Activated CD4-positive, alpha-beta T cell treated with anti-CD3 and anti-CD28 coated beads, Interleukin-2, amount 50 U/mL, for 24 hours (primary cell): ENCODE data around the gene ARPP21.

Source experiments
- DNase-seq, 2 donors: peaks; one replicate each; pipeline ENCODE4 v3.0.0-alpha.2; 2020; ENCODE audit warnings: low read depth in 1 of 2, low spot score in 1 of 2

Gene ARPP21

DNA sequence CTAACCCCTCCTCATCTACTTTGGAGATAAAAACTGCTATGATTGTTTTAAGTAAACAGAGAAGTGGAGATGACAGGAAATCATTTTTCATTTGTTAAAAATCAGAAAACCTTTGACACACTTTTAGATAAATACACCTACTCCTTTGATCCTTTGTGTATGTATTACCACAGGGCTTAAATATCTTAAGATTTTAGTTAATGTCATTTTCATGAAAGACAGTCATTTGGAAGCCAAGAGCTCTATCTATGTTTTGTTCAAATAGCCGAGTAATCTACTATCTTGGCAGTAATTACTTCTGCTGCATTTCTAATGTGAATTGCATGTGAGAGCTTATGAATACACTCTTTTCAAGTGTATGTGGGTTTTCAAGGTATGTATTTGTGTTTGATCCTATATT, 2.0 kb downstream of the ARPP21 start:
- no peak for DNase-seq

DNA sequence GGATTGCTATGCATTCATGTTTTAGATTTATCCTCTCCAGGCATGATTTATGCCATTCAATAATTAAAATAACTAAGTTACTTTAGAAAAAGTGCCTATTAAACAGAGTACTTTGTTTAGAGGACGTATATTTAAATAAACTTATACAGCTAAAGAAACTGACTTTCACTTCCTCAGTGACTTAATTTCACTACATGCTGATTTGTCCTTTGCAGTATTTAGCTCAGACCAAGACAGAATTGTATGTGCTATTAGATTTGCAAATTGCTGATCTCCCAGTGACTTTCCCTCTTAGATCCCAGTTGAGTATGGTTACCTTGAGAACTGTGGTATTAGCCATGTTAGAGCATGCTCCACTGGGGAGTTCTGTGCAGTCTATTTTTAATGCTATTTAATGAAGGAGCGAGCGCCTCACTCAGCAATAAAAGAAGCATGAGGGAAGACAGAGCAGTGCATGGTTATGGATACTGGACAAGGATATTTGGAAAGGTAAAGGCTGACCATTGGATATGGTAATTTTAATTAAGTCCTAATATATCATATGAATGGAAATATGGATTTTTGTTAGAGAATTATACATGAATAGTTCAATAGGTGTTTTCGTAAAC, 2.7 kb downstream of the ARPP21 start:
- DNase-seq = no peak

- DNase-seq = no peak
These were observed 4.2 kb downstream of the ARPP21 start for GRCh38 chr3:35643495-35643894.

DNA sequence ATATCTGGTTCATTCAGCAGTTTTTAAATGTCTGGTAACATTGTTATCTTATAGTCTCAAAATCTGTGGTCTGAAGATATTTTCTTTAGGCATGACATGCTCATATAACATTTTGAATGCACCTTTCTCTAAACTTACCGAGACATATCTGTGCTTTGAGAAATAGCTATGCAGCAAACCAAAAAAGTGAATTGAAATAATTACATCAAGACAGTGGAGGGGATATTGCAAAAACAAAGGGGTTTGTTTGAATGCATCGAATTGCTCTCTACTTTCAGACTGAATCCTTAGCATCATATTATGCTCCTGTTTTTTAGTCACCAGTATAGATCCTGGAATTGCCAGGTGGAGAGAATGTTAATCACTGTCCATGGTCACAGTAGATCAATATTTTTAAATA, 5.1 kb downstream of the ARPP21 start:
- no peak for DNase-seq

DNA sequence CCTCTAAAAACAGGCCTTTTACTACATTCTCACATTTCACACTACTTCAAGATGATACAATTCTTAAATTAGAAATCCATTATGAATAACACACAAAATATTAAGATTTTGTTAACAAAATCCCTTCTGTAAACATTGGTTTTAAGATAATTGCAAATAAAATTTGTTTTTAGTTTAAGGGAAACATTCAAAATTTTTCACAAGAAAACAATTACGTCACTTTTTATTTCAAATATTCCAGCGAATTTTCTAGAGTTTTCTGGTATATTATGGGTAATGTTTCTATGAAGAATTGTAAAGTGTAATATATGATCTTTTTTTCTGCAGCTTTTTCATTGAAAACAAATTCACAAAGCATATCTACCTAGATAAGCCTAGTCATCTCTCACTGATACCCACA, 5.9 kb downstream of the ARPP21 start:
- DNase-seq = no peak

DNA sequence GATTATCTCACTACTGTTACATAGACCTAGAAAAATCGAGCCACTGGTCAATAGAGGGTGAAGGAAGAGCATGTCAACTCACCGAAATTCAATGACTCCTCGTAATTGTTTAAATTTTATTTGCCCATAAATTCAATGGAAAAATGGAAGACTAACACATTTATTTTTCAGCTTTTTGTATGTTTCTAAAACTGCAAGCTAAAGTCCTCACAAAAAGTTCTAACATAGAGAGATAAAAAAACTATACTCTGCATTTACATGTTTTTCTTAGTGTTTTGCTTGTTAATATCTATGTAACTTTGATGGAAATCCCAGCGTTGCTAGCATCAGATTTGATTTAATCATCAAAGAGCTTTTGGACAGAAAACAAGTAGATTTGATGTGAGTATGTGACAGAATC, 6.8 kb downstream of the ARPP21 start:
- DNase-seq = no peak

GRCh38 chr3:35647461-35647860, 8.1 kb downstream of the ARPP21 start:
- no peak for DNase-seq

- no peak for DNase-seq
These were observed 9.0 kb downstream of the ARPP21 start for GRCh38 chr3:35648347-35648746.

DNA sequence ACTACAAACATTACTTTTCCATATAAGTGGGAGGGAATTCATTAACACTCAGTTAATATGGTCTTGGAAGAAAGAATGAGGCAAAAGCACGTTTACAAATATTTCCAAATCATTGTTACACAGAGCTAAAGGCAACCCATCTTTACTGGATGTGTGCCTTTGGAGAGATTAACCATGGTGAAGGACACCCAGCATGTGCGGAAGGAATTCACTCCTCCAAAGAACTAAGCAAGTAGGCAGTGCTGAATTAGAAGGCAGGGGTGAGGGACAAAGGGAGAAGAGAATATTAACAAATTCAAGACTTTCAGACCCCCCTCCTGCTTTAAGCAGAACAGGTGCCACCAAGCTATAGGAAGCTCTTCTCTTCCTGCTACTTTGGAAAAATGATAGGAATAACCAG, 10.1 kb downstream of the ARPP21 start:
- no peak for DNase-seq

- no peak for DNase-seq
These were observed 12.1 kb downstream of the ARPP21 start for GRCh38 chr3:35651426-35651825.

DNA sequence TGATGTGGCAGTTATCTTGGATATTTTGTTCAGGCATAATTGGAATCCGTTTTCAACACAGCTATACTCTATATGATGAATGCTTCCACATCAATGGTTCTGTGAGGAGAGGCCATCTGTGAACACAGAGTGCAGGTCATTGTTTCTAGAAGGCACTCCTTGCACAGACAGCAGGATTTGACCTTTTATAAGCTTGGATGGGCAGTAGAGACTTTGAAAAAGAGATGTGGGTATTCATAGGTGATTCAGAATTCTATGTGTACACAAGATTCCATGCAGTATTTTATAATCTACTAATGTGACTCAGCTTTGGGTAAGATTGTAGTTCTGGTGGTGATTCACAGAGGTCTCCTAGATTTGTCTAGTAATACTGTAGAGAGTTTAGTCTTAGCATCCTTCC, 12.5 kb downstream of the ARPP21 start:
- no peak for DNase-seq

- DNase-seq = no peak
These were observed 14.0 kb downstream of the ARPP21 start for GRCh38 chr3:35653347-35653746.

GRCh38 chr3:35654476-35654875, 15.2 kb downstream of the ARPP21 start:
- DNase-seq = no peak

- no peak for DNase-seq
These were observed 19.4 kb downstream of the ARPP21 start for GRCh38 chr3:35658686-35659085.

- DNase-seq = no peak
These were observed 20.4 kb downstream of the ARPP21 start for GRCh38 chr3:35659768-35660167.

DNA sequence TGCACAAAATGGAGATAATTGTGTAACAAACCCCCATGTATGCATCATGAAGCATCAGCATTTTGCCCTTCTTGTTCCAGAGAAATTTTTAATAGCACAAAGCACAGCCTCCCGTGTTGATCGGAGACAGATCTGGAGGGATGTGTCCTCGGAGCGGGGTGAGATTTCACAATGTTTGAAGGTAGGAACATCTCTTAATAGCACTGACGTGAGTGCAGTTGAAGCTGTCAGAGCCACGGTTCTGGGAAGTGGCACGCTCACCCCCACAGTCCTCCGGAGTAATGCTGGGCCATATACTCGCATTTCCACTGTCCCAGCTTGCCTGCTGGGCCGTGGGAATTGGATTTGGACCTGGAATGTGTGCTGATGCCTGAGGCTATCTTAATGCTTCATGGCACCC, 24.1 kb downstream of the ARPP21 start:
- no peak for DNase-seq

DNA sequence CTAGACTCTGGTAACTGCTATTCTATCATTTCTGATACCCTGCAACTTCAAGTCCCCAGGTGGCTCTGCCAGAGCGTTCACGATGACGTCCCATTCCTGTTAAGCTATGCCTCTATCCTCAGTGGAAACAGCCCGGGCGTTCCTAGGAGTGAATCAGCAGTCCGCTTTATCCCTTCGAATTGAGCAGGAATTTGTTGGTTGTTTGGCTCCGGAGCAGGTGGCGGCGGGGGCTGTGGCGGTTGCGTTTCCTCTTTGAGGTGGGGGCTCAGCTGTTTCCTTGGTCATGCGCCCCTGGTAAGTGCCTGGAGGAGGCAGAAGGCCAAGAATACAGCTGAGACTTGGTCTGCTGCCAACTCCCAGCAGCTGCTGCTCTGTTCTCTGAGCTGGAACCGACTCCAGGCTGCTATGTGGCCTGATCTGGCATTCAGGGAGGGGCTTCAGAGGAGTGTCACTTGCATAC, 25.2 kb downstream of the ARPP21 start:
- DNase-seq = no peak

DNA sequence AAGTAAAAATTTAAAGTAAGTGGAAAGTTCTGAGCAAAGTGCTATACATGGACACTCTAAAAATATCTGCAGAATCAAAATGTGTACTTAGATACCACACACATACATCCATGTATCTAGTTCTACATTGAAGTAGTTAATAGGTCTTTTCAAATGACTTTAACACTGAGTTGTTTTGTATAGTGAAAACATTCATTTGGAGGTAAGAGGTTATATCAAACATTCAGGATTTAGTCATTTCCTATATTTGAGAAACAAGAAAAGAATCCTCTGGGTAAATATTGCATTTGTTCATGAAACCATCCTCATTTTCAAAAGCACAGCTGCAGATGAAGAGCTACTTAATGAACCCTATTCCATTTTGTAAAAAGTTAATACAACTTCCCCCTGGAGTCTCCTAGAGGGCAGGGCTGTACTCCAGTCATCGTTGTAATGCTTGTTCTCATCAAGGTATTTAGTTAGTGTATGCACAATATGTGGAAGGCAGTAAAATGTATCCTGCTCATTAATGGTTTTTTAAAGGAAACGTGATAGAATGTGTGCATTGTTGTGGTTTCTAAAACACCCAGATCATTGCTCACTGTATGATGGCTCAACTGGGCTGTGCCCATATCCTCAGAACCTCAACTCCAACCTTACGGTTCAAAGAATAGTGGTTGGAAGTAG, 26.2 kb downstream of the ARPP21 start:
- DNase-seq = no peak

DNA sequence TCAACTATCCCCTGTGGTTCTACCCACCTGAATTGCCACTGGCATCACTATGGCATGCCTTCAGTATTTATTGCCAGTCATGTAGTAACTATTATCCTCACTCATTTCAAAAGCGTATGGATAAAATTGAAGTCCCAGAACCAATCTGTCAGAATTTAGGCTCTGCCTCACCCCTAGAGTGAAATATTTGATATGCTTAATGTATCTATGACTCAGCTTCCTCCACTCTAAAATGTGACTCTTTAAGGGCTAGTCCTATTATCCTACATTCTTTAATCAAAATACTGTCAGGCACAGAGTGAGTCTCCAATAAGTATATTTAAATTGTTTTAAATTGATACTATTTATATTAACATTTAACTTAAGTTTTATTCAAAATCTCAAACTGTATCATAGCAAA, 27.6 kb downstream of the ARPP21 start:
- no peak for DNase-seq

DNA sequence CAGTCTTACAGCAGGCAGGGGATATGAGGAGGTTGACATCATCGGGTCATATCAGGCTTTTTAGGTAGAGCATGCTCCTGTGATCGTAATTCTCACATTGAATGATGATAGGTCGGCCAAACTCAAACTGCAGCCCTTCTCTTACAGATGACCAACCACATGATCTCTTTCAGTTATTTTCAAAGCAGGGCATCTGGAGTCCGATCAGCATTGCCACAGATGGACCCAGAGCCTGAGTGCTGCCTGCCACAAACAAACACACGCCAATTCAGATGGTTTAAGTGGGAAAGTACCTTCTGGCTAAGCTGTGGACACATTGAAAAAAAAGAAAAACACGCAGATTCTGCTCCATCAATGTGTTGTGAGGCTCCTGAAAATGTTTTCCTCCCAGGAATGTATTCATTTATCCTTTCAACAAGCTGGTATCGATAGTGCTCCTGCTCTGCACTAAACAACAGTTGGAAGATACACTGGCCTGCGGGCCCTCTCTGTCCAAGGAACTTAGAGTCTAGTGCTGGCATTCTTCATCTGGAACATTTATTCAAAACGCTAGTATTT, 31.2 kb downstream of the ARPP21 start:
- no peak for DNase-seq

DNA sequence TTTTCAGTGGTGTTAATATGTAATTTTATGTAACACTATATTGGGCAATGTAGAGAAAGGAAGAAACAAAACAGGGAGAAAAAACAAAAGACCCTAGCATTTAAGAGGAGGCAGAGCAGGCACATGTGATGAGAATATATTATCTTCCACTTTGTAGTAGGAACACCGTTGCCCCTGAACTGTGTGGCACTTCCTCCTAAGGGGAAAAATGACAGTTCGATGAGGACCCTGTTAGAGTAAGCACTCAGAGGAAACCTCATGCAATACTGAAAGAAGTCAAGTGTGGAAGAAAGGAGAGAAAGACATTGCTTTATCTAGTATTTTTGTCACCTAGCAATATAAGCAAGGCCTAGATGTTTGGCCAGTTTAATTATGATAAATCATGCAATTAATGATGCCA, 32.2 kb downstream of the ARPP21 start:
- DNase-seq = no peak

DNA sequence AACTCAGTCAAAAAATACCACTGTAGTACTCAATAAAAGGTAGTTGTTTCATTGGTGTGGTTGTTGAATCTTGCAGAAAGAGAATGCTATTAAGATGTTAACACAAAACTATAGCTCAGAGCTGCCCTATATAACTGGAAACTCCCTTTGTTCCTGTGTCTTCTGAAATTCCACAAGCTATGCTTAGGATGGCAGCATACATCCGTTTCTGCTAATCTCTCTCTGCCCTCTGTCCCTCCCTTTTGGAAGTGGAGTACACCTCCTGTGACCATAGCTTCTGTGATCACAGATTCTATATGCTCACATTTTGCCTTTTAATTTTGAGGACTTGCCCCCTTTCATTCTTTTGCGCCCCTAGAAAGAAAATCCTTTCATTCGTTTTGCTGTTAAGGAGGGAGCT, 33.7 kb downstream of the ARPP21 start:
- no peak for DNase-seq
